Epithelial cell of proximal tubule (primary cell): Measurements from ENCODE around the gene CSNK2A1. TPM values are rescaled to one million over a fixed set of nuclear protein-coding genes. Genes with fewer than 3 reads are reported as not detected.

Experiments used
- DNase-seq: peaks from one replicate; pipeline ENCODE4 v3.0.0-alpha.2; 2011; ENCODE audit warnings: low read depth
- H3K4me3 ChIP-seq: 2 replicates; pipeline ENCODE4 v1.5.1; 2011; ENCODE audit warnings: low read depth, mild to moderate bottlenecking, low read length
- CTCF ChIP-seq: conservative IDR thresholded peaks from 2 replicates; pipeline ENCODE4 v1.5.1; 2012; ENCODE audit warnings: low read depth, mild to moderate bottlenecking, low read length
- total RNA-seq: library from RNA; depleted of rRNA; stranded (reverse); fragments of >200 nt; gene quantifications from 2 replicates; pipeline ENCODE4 v1.2.3, GENCODE V29; 2015

CSNK2A1 gene
- total RNA-seq, 1 donor from 2014 or later = 112 TPM

- DNase-seq = no peak
- peak overlapping the region; percentile 98 for H3K4me3 ChIP-seq
- TF ChIP-seq CTCF = no peak
These were observed 717 bp downstream of the CSNK2A1 start for GRCh38 chr20:542777-543368.

DNA sequence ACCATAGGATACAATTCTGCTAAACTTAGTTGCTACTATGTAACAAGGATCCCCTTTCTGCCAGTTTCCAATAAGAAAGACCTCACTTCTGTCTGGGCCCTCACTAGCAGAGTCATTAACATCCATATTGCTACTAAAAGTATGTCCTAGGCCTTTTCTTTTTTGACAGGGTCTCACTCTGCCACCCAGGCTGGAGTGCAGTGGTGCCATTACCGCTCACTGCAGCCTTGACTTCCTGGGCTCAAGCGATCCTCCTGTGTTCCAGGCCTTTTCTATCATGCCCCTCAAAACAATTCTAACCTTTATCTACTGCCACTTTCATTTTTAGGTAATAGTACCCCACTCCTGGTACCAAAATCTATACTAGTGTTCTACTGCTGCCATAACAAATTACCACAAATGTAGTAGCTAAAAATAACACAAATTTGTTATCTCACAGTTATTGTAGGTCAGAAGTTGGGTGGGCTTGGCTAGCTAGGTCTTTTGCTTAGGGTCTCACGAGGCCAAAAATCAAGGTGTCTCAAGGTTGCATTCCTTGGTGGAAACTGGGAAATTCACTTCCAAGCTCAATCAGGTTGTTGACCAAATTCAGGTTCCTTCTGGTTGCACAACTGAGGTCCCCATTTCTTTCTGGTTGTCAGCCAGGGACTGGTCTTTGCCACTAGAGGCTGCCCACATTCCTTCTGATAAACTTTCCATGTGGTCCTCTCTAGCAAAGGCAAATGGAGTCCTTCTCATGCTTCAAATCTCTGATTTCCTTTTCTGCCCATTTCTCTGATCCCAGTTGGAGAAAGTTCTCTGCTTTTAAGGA lies 3.0 kb downstream of the CSNK2A1 start:
- DNase-seq = no peak
- H3K4me3 ChIP-seq = peak overlapping the region; percentile 98
- peak; percentile 49 for TF ChIP-seq CTCF

- TF ChIP-seq CTCF = no peak
These were observed 3.7 kb downstream of the CSNK2A1 start for GRCh38 chr20:539848-540247.

DNA sequence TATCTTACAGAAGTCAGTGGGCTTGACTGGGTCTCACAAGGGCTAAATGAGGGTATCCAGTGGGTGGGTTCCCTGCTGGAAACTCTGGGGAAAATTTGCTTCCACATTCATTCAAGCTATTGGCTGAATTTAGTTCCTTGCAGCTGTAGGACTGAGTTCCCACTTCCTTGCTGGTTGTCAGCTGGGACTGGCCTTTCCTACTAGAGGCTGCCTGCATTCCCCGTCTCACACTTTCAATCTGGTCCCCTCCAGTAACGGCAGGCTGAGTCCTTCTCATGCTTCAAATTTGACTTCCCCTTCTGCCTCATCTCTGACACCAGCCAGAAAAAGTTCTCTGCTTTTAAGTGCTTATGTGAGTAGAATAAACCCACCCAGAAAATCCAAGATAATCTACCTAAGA lies 4.4 kb downstream of the CSNK2A1 start:
- H3K4me3 ChIP-seq = peak overlapping the region; percentile 24
- no peak for TF ChIP-seq CTCF
- no peak for DNase-seq

More at GRCh38 chr20:539848-540247, 3.7 kb downstream of the CSNK2A1 start:
- DNase-seq = no peak
- H3K4me3 ChIP-seq = peak overlapping the region; percentile 24

- TF ChIP-seq CTCF = no peak
- no peak overlapping the region for H3K4me3 ChIP-seq
- DNase-seq = no peak
These were observed 5.6 kb downstream of the CSNK2A1 start for GRCh38 chr20:537983-538382.

- DNase-seq = no peak
- H3K4me3 ChIP-seq = peak overlapping the region; percentile 17
- no peak for TF ChIP-seq CTCF
These were observed 7.1 kb downstream of the CSNK2A1 start for GRCh38 chr20:536426-537010.

DNA sequence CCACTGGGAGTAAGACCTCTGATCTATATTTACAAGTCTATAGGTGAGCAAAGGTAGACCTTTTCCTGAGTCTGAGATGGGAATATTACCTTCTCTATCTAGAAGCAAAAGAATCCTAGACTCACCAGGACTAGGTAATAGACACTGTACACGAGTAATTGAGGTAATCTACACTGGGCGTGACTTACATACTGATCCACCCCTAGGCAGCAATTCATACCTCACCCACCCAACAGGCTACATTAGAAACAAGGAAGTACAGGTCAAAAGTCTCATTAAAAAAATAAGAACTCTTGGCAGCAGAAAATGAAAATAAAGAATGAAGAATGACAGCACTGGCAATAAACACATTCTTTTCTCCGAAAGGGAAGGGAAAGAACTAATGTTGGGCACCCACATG lies 7.6 kb downstream of the CSNK2A1 start:
- DNase-seq = no peak
- peak overlapping the region; percentile 17 for H3K4me3 ChIP-seq
- no peak for TF ChIP-seq CTCF
